IPS-11a (cell line): Measurements from ENCODE around the gene QRFP.

Experiments
- H3K4me3 ChIP-seq: one replicate; pipeline ENCODE4 v1.5.1; 2013; ENCODE audit warnings: low read depth, low read length, control low read depth

The QRFP gene

GRCh38 chr9:130933114-130934046 is 36.8 kb upstream of the QRFP start:
- no peak overlapping the region for H3K4me3 ChIP-seq

- no peak overlapping the region for H3K4me3 ChIP-seq
Measured at GRCh38 chr9:130932255-130933079, 35.9 kb upstream of the QRFP start.

DNA sequence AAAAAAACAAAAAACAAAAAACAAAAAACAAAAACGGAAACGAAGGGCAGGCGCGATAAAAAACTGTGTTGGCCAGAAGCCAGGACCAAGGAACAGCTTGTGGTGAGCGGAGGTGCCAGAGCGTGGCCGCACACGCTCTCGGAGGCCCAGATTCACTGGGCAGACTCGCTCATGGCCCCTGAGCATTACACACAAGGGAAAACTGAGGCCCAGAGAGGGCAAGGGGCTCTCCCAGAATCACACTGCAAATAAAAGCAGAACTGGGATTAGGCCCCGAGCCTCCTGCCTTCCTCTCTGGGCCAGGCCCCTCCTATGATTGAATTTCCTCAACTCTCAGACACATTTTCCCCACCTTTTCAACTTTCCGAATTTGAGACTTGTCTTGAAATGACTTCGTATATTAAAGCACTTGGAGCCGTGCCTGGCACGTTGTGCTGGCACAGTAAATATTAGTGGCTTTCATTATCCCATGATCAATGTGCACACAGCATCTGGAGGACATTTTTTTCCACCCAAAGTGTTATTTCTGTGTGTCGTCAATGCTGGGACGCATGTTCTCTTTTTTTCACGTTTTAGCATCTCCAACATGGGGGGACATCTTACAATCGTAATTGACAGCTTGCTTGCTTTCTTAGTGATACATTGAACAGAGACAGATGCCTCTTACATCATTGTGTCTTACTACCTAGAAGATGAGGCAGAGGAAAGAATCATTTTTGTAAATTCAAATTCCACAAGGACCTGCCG is 35.1 kb upstream of the QRFP start:
- no peak overlapping the region for H3K4me3 ChIP-seq

- H3K4me3 ChIP-seq: no peak overlapping the region
Measured at GRCh38 chr9:130930804-130931349, 34.3 kb upstream of the QRFP start.

- H3K4me3 ChIP-seq: no peak overlapping the region
Measured at GRCh38 chr9:130930132-130930803, 33.7 kb upstream of the QRFP start.

DNA sequence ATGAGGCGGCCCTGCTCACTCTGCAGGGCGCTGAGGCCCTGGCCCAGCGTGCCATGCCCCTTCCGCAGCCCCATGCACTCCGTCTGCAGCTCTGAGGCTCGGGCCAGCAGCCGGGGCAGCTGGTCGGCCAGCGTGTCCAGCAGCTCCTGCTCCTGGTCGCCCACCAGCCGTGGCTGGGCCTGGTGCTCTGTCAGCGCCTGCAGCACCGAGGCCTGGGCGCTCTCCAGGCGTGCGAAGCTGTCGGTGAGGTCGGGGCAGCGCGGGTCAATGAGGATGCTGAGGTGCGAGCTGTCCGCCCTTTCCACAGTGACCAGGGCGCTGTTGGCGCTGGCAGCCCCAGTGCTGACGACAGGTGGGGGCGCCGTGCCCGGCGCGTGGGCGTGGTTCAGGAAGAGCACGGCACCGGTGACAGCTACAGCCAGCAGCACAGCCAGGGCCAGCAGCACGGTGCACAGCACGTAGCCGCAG is 33.0 kb upstream of the QRFP start:
- no peak overlapping the region for H3K4me3 ChIP-seq

DNA sequence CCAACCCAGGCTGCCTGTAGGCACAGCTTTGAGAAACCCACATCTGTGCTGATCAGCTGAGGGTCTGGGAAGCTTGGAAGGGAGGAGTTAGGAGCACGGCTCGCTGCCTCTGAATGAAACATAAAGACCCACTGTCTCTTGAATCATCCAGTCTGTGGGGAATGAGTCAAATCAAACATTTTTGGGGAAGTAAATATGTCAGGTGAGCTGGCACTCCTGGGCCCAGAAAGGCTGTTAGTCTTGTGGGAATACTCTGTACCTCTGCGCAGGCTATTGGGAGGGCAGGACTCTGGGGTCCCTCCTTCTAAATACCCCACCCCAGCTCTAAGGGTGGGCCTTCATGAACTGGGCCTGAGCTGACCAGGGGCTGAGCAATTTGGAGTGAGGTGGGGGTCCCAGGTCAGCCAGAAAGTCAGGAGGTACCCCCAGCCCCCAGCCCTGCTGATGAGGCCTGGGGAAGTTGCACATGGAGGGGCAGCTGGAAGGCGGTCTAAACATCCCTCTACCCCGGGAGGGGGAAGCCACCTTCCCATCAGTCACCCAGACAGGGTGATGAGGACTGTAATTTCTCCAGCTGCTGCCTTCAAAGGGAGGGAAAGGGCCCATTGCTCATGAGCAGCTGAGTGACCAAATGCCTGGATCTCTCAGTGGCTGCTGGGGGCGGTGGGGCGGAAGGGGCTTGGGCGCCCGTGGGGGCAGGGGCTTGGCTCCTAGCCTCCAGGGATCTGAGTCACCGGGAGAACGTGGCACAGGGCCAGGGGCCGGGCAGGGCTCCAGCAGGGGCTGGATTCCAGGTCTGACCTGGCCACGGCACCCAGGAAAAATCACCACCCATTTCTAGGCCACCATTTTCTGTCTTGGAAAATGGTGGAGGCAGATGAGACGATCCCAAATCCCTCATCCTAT is 31.6 kb upstream of the QRFP start:
- H3K4me3 ChIP-seq: no peak overlapping the region

- no peak overlapping the region for H3K4me3 ChIP-seq
Measured at GRCh38 chr9:130927338-130927737, 30.7 kb upstream of the QRFP start.

DNA sequence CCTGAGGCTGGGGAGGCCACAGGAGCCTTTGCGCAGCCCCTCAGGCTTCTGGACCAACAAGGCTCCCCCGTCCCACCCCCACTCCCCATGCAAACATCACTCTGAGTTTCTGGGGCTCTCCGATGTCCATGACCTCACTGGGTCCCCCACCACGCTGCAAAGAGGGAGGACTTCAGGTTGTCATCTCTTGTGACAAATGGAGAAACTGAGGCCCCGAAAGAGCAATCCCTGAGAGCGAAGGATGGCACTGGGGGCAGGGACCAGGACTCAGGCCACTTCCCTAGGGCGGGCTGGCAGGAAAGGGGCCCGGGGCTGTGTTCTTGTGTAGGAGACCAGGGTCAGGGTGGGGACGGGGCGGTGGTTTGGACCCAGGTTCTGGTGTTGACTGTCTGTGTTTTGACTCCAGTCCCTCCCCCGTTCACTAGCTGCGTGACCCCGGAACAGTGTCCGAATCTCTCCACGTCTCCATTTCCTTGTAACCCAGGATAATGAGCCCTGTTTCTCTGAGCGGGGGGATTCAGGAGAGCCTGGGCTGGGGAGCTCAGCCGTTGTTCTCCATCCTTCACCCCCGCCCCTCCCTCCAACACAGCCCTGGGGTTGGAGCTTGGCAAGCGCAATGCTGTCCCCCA is 28.6 kb upstream of the QRFP start:
- no peak overlapping the region for H3K4me3 ChIP-seq

DNA sequence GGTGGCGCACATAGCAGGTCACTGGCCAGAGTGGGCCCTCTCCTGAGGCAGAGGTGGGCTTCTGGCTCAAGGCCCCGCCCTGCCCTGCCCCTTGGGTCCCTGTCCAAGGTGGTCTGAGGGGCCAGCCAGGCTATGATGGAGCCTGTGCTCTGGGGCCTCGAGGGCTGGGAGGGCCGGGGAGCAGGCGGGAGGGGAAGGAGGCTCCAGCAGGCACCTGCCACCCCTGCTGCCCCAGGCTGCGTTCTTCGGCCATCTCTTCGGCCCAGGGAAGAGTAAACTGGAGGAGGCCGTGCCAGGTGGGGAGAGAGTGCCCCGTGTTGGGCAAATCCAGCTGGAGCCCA is 27.8 kb upstream of the QRFP start:
- H3K4me3 ChIP-seq: no peak overlapping the region

DNA sequence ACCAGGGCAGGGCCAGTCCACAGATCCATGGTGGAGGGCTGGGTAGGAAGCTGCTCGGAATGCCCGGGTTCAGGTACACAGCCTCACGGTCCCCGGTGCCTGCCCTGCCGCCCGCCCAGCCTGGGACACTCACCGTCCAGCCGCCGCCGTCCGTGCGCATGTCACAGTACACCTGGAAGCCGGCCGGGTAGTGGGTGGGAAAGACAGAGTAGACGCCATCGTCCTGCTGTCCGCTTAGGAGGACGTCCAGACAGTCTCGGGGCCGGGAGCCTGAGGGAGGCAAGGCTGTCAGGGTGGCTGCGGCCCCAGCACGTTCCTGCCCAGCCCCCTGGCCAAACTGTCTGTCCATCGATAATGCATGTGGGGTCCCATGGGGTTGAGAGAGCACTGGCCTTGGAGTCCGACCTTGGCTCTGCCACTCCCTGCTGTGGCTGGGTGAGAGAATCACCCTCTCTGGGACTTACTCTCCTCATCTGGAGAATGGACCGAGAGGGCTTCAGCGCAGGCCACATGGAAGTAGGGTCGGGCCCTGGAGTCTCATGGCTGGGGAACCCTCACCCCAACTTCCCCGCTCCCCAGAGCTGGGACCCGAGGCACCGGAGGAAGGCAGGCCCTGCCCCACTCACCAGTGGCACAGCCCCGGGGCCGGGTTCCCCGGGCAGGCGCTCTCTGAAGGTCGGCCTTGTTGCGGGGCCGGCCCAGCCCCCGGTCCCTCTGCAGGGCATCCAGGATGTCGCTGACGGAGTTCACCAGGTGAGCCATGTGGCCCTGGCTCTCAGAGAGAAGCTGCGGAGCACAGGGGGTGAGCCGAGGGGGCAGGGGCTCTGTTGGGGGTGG is 27.2 kb upstream of the QRFP start:
- no peak overlapping the region for H3K4me3 ChIP-seq

DNA sequence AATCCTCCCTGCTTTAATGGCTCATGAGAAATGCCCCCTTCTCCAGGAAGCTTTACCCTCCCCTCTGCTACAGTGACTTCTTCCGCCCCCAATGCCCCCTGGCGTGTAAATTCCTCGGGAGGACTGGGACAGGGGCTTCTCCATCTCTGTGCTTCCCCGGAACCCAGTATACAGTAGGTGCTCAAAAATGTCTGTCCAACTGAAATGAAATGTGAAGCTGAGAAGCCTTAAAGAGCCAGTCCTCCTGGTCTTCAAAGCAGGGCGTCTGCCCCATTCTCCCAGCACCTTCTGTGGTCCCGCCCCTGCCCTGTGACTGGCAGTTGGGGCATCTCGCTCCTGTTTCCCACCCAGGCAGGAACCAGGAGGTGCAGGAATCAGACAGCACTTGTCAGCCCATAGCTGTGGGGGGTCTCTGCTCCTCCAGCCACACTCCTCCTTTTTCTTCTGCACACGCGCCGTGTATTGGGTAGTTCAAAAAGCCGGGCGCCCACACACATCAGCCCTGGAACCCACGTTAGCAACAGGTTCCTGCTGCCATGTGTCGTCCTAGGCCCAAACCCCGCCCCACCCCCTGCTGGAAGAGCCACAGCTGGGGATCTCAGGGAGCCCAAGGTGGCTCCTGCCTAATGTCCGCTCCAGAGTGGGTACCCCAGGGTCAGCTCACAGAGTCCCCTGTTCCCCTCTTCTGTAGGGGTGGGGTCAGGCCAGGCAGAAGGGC is 26.4 kb upstream of the QRFP start:
- no peak overlapping the region for H3K4me3 ChIP-seq

- H3K4me3 ChIP-seq: no peak overlapping the region
Measured at GRCh38 chr9:130921989-130922892, 25.6 kb upstream of the QRFP start.

DNA sequence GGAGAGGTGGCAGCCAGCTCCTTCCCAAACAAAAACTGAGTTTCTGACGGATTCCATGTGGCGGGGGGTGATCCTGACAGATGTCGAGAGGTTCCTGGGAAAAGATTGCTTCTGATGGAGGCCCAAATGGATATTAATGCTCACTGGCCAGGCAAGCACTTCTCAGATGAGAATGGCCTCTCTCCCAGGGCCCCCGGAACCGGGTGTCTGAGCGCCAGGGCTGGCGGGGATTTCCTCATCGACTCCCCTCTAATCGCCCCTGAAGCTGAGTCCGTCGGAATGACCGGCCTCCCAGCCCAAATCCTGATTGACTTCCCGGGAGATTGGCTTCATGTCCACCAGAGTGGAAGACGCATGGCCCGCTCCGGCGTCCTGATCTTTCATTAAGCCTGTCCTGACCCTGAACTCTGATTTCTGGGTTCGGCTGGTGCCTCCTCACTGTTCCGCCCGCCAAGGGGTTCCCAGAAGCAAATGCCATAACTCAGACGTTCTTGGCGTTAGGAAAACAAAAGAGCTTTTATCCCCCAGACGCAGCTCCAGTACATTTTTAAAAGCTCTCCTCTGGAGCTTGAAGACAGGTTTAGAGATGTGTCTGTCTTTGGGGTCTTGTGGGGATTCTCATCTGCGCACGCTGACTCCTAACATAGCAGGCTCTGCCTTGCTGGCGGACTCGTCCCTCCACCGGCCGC is 24.8 kb upstream of the QRFP start:
- no peak overlapping the region for H3K4me3 ChIP-seq

DNA sequence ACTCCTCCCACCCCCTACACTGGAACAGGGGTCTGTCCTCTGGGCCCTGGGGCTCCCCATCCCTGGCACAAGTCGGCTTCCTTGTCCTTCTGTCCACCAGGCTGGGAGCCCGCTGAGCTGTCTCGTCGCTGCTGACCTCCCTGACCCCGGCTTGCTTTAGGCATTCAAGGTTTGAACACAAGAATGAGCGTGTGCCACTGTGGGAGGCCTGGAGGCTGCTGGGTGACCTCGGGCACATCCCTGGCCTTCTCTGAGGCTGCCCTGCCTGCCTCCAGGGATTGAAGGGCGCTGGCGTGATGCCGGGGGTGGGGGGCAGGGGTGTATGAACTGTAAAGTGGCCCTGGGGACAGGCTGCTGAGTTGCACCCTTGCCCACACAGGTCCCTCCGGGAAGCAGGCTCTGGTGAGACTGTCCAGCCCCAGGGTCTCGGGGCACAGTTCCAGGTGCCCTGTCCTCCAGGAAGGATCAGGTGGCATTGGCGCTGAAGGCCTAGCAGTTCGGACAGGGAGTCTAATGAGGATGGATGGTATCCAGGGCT is 24.2 kb upstream of the QRFP start:
- no peak overlapping the region for H3K4me3 ChIP-seq

- no peak overlapping the region for H3K4me3 ChIP-seq
Measured at GRCh38 chr9:130920233-130920632, 23.6 kb upstream of the QRFP start.
